Neural progenitor cell (in vitro differentiated cells): ENCODE results near the gene GRHL1. TPM values are rescaled to one million over a fixed set of nuclear protein-coding genes. Genes with fewer than 3 reads are reported as not detected.
A peak's percentile ranks its signal among the peaks of the same experiment; 100 is the strongest.

ENCODE experiments used
- DNase-seq: peaks from one replicate; pipeline ENCODE4 v3.0.0-alpha.2; 2016; ENCODE audit warnings: low spot score
- H2AFZ ChIP-seq: fragments of 200-600 bp; sonication (generic); replicated peaks from 2 replicates; pipeline ENCODE4 v1.6.1; 2016; ENCODE audit warnings: antibody characterized with exemption
- H3F3A ChIP-seq: fragments of 200-600 bp; sonication (generic); 2 replicates; pipeline ENCODE4 v1.6.1; 2016; ENCODE audit warnings: antibody characterized with exemption, low read depth
- H3K27ac ChIP-seq: fragments of 200-600 bp; sonication (generic); 2 replicates; pipeline ENCODE4 v1.5.1; 2016; ENCODE audit warnings: mild to moderate bottlenecking
- H3K27me3 ChIP-seq: fragments of 200-600 bp; sonication (generic); 2 replicates; pipeline ENCODE4 v1.6.1; 2016; ENCODE audit warnings: mild to moderate bottlenecking, moderate library complexity
- H3K36me3 ChIP-seq: fragments of 200-600 bp; sonication (generic); 2 replicates; pipeline ENCODE4 v1.5.1; 2016
- H3K4me1 ChIP-seq: fragments of 200-600 bp; sonication (generic); 2 replicates; pipeline ENCODE4 v1.6.1; 2016; ENCODE audit warnings: mixed run types
- H3K4me2 ChIP-seq: fragments of 200-600 bp; sonication (generic); 2 replicates; pipeline ENCODE4 v1.6.1; 2016
- H3K4me3 ChIP-seq: fragments of 200-600 bp; sonication (generic); 2 replicates; pipeline ENCODE4 v1.5.1; 2016
- H3K79me2 ChIP-seq: fragments of 200-600 bp; sonication (generic); 2 replicates; pipeline ENCODE4 v1.6.1; 2016; ENCODE audit warnings: low read depth
- H3K9ac ChIP-seq: fragments of 200-600 bp; sonication (generic); 2 replicates; pipeline ENCODE4 v1.6.1; 2016
- H3K9me3 ChIP-seq: fragments of 200-600 bp; sonication (generic); 2 replicates; pipeline ENCODE4 v1.5.1; 2016; ENCODE audit warnings: low read depth
- H4K20me1 ChIP-seq: fragments of 200-600 bp; sonication (generic); 2 replicates; pipeline ENCODE4 v1.6.1; 2016; ENCODE audit warnings: low read depth
- H3K27ac Mint-ChIP-seq: 3 replicates; pipeline ENCODE4 v1.8.0; 2021; ENCODE audit warnings: mixed read lengths
- H3K27me3 Mint-ChIP-seq: 2 replicates; pipeline ENCODE4 v1.8.0; 2022; ENCODE audit warnings: low read depth, mild to moderate bottlenecking, inconsistent platforms, moderate library complexity, mixed read lengths; ENCODE audit not compliant: insufficient read depth
- H3K36me3 Mint-ChIP-seq: 3 replicates; pipeline ENCODE4 v1.8.0; 2021; ENCODE audit warnings: mixed read lengths
- H3K4me1 Mint-ChIP-seq: 3 replicates; pipeline ENCODE4 v1.8.0; 2021; ENCODE audit warnings: mixed read lengths
- H3K4me3 Mint-ChIP-seq: 3 replicates; pipeline ENCODE4 v1.8.0; 2021; ENCODE audit warnings: mild to moderate bottlenecking, moderate library complexity, mixed read lengths
- H3K9me3 Mint-ChIP-seq: 3 replicates; pipeline ENCODE4 v1.8.0; 2020; ENCODE audit warnings: mixed read lengths
- EZH2 ChIP-seq: fragments of 200-600 bp; sonication (generic); IDR thresholded peaks from 2 replicates; pipeline ENCODE4 v1.6.1; 2017; ENCODE audit warnings: antibody characterized with exemption, mild to moderate bottlenecking, moderate library complexity
- EZH2phosphoT487 ChIP-seq: fragments of 200-600 bp; sonication (generic); IDR thresholded peaks from 2 replicates; pipeline ENCODE4 v1.6.1; 2017; ENCODE audit warnings: antibody characterized with exemption
- total RNA-seq: library from RNA; depleted of rRNA; stranded (reverse); fragments of >200 nt; gene quantifications from 2 replicates; pipeline ENCODE4 v1.2.3, GENCODE V29; 2015; ENCODE audit warnings: low replicate concordance
- TF ChIP-seq, protein P1 (sequence below): fragments of 200-600 bp; sonication (generic); IDR thresholded peaks from 2 replicates; pipeline ENCODE4 v1.5.1; 2017; ENCODE audit warnings: antibody characterized with exemption, mild to moderate bottlenecking

The GRHL1 gene
- total RNA-seq, 1 donor from 2014 or later: 5.8 TPM

DNA sequence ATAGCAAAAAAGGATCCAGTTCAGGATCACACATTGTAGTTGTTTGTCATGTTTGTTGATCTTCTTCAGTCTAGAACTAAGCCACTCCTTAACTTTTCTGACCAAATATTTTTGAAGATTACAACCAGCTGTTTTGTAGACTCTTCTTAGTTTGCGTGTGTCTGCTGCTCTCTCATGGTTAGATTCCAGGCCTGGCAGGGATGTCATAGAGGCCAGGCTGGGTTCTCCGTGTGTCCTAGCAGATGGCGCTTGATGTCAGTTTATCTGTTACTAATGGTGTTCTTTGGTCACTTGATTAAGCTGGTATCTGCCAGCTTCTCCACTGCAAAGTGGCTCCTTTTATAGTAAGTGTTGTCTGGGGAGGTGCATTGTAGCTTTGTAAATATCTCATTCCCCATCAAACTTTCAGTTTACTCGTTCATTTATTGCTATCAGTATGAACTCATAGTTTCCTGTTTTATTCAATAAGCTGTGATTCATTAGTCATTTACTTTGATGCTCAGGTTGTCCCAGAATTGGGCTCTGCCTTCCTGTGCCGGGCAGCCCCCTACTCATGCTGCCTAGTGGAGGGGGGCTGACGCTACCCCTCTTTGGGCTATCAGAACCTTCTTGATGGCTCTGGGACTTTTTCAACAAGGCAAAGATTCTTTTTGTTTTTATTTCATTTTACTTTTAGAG lies 42.1 kb downstream of the GRHL1 start:
- Histone ChIP-seq H3F3A (no peaks in the 10 kb centered on the region), H3K4me2 (no peak overlapping the region), H3K4me3 (no peak overlapping the region), H3K79me2 (no peaks in the 10 kb centered on the region), H3K27me3 (no peaks in the 10 kb centered on the region), H3K9ac (no peak overlapping the region), H3K9me3 (no peaks in the 10 kb centered on the region), H3K27ac (no peak overlapping the region), H2AFZ (no peak overlapping the region), H3K4me1 (no peaks in the 10 kb centered on the region), H4K20me1 (no peaks in the 10 kb centered on the region), H3K36me3 (no peaks in the 10 kb centered on the region)
- Mint-ChIP-seq H3K27ac (no peak overlapping the region), H3K36me3 (no peaks in the 10 kb centered on the region), H3K27me3 (peaks cover 10% of the 10 kb centered on the region), H3K9me3 (no peaks in the 10 kb centered on the region), H3K4me3 (no peak overlapping the region), H3K4me1 (peaks cover 20% of the 10 kb centered on the region)
- TF ChIP-seq, protein P1, sequence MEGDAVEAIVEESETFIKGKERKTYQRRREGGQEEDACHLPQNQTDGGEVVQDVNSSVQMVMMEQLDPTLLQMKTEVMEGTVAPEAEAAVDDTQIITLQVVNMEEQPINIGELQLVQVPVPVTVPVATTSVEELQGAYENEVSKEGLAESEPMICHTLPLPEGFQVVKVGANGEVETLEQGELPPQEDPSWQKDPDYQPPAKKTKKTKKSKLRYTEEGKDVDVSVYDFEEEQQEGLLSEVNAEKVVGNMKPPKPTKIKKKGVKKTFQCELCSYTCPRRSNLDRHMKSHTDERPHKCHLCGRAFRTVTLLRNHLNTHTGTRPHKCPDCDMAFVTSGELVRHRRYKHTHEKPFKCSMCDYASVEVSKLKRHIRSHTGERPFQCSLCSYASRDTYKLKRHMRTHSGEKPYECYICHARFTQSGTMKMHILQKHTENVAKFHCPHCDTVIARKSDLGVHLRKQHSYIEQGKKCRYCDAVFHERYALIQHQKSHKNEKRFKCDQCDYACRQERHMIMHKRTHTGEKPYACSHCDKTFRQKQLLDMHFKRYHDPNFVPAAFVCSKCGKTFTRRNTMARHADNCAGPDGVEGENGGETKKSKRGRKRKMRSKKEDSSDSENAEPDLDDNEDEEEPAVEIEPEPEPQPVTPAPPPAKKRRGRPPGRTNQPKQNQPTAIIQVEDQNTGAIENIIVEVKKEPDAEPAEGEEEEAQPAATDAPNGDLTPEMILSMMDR: no peak
- TF ChIP-seq EZH2 (no peak), EZH2phosphoT487 (no peak)
- no peak for DNase-seq

DNA sequence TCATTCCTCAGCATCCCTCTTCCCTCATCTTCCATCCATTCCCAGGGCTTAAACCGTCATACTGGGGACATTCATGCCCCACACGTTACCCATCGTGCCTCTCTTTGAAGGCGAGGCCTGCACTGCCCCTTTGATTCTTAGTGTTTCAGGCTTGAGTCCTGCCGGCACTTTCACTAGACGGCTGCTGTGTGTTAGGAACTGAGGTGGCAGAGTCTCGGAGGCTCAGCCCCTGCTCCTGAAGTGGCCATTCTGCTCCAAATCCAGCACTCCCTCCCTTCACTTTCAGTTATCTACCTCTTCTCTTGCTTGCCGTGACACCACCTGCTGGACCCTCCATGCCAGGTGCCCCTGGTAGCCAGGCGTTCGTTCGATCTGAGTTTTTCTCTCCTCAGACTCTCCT lies 43.0 kb downstream of the GRHL1 start:
- DNase-seq: no peak
- H3K4me2 ChIP-seq: no peak overlapping the region
- no peak overlapping the region for H3K4me3 ChIP-seq
- no peaks in the 10 kb centered on the region for H3F3A ChIP-seq
- no peaks in the 10 kb centered on the region for H3K36me3 ChIP-seq
- H3K4me1 ChIP-seq: no peaks in the 10 kb centered on the region
- Mint-ChIP-seq H3K27ac (peak overlapping the region; percentile 46), H3K4me1 (peaks cover 20% of the 10 kb centered on the region), H3K4me3 (peak overlapping the region; percentile 64), H3K9me3 (no peaks in the 10 kb centered on the region), H3K36me3 (no peaks in the 10 kb centered on the region), H3K27me3 (peaks cover 10% of the 10 kb centered on the region)
- no peak overlapping the region for H3K27ac ChIP-seq
- no peak overlapping the region for H2AFZ ChIP-seq
- H3K27me3 ChIP-seq: no peaks in the 10 kb centered on the region
- no peaks in the 10 kb centered on the region for H3K79me2 ChIP-seq
- TF ChIP-seq, protein P1: no peak
- TF ChIP-seq EZH2phosphoT487 (no peak), EZH2 (no peak)
- H4K20me1 ChIP-seq: no peaks in the 10 kb centered on the region
- no peaks in the 10 kb centered on the region for H3K9me3 ChIP-seq
- no peak overlapping the region for H3K9ac ChIP-seq

DNA sequence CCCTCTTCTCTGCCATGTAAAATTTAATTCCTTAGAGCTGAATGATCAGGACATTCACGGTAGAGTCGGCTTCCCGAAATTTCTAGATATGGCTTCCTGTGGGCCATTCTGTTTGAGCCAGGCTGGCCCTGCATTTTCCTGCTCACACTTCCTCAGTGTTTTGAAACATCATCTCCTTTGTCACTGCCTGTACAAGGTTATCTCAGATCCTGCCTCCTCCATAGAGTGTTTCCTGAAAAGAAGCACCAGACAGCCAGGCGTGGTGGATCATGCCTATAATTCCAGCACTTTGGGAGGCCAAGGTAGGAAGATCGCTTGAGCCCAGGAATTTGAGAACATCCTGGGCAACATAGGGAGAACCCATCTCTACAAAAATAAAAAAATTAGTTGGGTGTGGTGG lies 43.6 kb downstream of the GRHL1 start:
- H3K27ac Mint-ChIP-seq: no peak overlapping the region
- Histone ChIP-seq H3K9me3 (no peaks in the 10 kb centered on the region), H3K4me1 (no peaks in the 10 kb centered on the region), H3K27ac (no peak overlapping the region), H3K4me2 (no peak overlapping the region), H4K20me1 (no peaks in the 10 kb centered on the region), H3F3A (no peaks in the 10 kb centered on the region), H3K9ac (no peak overlapping the region), H3K27me3 (no peaks in the 10 kb centered on the region), H3K4me3 (no peak overlapping the region), H3K36me3 (no peaks in the 10 kb centered on the region), H2AFZ (no peak overlapping the region), H3K79me2 (no peaks in the 10 kb centered on the region)
- H3K36me3 Mint-ChIP-seq: no peaks in the 10 kb centered on the region
- H3K4me3 Mint-ChIP-seq: no peak overlapping the region
- no peaks in the 10 kb centered on the region for H3K9me3 Mint-ChIP-seq
- peaks cover 12% of the 10 kb centered on the region for H3K27me3 Mint-ChIP-seq
- no peak for DNase-seq
- TF ChIP-seq, protein P1: no peak
- TF ChIP-seq EZH2 (no peak), EZH2phosphoT487 (no peak)
- H3K4me1 Mint-ChIP-seq: peaks cover 20% of the 10 kb centered on the region
